Testis (tissue), 3 donors: ENCODE data around the gene CGGBP1. TPM values are rescaled to one million over a fixed set of nuclear protein-coding genes. Genes with fewer than 3 reads are reported as not detected.

Source experiments
- DNase-seq: peaks from one replicate; pipeline ENCODE4 v3.0.0-alpha.2; 2019
- H3K27ac ChIP-seq, 2 donors: fragments of 200-600 bp; sonication (generic); one replicate each; pipeline ENCODE4 v1.5.1; 2019
- H3K27me3 ChIP-seq: fragments of 200-600 bp; sonication (generic); one replicate; pipeline ENCODE4 v1.5.1; 2019
- H3K36me3 ChIP-seq: fragments of 200-600 bp; sonication (generic); one replicate; pipeline ENCODE4 v1.5.1; 2017; ENCODE audit warnings: low read depth; ENCODE audit errors: missing control alignments
- H3K4me1 ChIP-seq: fragments of 200-600 bp; sonication (generic); one replicate; pipeline ENCODE4 v1.5.1; 2019
- H3K4me3 ChIP-seq, 2 donors: fragments of 200-600 bp; sonication (generic); one replicate each; pipeline ENCODE4 v1.5.1; 2017 to 2019
- H3K9me3 ChIP-seq: fragments of 200-600 bp; sonication (generic); one replicate; pipeline ENCODE4 v1.5.1; 2017
- POLR2A ChIP-seq: fragments of 450-650 bp; IDR thresholded peaks from one replicate; pipeline ENCODE4 v1.6.1; 2017; ENCODE audit warnings: antibody characterized with exemption, mild to moderate bottlenecking, moderate library complexity
- WGBS, 2 donors: methylation state at CpG; one replicate each; pipeline ENCODE4 v1.1.5; 2018; 5-methylcytosine and 5-hydroxymethylcytosine counted together
- intact Hi-C: fragments of 100-400 bp; cut with DNase I; formaldehyde crosslinking; loops from one replicate; pipeline ENCODE4 v1.15.1; 2023; ENCODE audit warnings: low total_unique reads
- polyA plus RNA-seq: library from polyadenylated mRNA; stranded (reverse); fragments of 350-450 nt; fragmentation: Illumina TruSeq; extraction: RNeasy Lipid Tissue Mini Kit (QIAGEN cat#74804); gene quantifications from one replicate; pipeline ENCODE4 v1.2.3, GENCODE V29; 2014; ENCODE audit warnings: low read depth, low replicate concordance; ENCODE audit not compliant: insufficient read depth
- total RNA-seq, 2 donors: library from RNA; depleted of rRNA; stranded (reverse); fragments of >200 nt; gene quantifications; one replicate each; pipeline ENCODE4 v1.2.3, GENCODE V29; 2016
- TF ChIP-seq, protein P1 (sequence below), 3 experiments: fragments of 450-650 bp in 2 of 3; fragments of 200-600 bp in 1 of 3; sonication (generic) in 1 of 3; IDR thresholded peaks; one replicate each; pipeline ENCODE4 v1.5.1; 2016 to 2019; ENCODE audit warnings: antibody characterized with exemption in 3 of 3, mild to moderate bottlenecking in 2 of 3, moderate library complexity in 1 of 3

Gene CGGBP1
- total and polyA plus RNA-seq, 3 donors from 2014 or later: 54.0 to 68.0 (median 66.4) TPM

DNA sequence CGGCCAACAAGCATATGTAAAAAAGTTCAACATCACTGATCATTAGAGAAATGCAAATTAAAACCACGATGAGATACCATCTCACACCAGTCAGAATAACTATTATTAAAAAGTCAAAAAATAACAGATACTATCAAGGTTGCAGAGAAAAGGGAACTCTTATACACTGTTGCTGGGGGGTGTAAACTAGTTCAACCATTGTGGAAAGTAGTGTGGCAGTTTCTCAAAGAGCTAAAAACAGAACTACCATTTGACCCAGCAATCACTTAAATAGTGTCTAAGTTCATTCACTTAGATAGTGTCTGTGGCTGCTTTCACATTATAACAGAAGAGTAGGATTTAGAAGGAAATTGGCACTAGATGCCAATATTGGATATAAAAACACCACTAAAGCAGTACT lies 49.7 kb downstream of the CGGBP1 start:
- Histone ChIP-seq H3K4me1 (no peaks in the 10 kb centered on the region), H3K4me3 (no peak overlapping the region), H3K9me3 (no peaks in the 10 kb centered on the region), H3K27ac (no peak overlapping the region), H3K27me3 (no peaks in the 10 kb centered on the region), H3K36me3 (no peaks in the 10 kb centered on the region)
- intact Hi-C loops: no loop called here
- WGBS, 2 donors: 93 to 94% methylated on average over 2 of the region's 2 CpGs
- no peak for DNase-seq
- TF ChIP-seq, protein P1, sequence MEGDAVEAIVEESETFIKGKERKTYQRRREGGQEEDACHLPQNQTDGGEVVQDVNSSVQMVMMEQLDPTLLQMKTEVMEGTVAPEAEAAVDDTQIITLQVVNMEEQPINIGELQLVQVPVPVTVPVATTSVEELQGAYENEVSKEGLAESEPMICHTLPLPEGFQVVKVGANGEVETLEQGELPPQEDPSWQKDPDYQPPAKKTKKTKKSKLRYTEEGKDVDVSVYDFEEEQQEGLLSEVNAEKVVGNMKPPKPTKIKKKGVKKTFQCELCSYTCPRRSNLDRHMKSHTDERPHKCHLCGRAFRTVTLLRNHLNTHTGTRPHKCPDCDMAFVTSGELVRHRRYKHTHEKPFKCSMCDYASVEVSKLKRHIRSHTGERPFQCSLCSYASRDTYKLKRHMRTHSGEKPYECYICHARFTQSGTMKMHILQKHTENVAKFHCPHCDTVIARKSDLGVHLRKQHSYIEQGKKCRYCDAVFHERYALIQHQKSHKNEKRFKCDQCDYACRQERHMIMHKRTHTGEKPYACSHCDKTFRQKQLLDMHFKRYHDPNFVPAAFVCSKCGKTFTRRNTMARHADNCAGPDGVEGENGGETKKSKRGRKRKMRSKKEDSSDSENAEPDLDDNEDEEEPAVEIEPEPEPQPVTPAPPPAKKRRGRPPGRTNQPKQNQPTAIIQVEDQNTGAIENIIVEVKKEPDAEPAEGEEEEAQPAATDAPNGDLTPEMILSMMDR (IDR thresholded peaks at IDR 0.05): no peak
- TF ChIP-seq POLR2A: no peak

DNA sequence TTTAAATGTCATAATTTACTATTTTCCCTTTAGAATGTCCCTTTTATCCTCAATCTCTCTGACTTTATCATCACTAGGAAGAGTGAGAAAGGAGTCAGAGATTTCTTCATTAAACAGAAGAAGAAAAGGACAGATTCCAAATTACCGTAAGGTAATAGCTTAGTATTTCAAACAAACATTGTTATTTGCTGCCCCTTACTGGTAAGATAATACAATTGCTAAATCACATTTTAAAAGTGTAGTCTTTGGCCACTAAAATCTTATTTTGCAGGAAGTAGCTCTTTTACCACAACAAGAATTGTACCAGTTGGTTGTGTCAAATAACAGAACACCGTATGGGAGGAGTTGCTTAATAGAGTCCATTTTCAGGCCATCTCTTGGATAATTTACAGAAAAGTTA lies 53.7 kb downstream of the CGGBP1 start:
- H3K9me3 ChIP-seq: no peaks in the 10 kb centered on the region
- no peaks in the 10 kb centered on the region for H3K4me1 ChIP-seq
- intact Hi-C loops: no loop called here
- WGBS, 2 donors: 31 to 43% methylated on average over 2 of the region's 2 CpGs
- no peak for DNase-seq
- TF ChIP-seq, protein P1 (IDR thresholded peaks at IDR 0.05): peak in 1 of 3 experiments; percentile 23
- no peak for TF ChIP-seq POLR2A
- H3K36me3 ChIP-seq: no peaks in the 10 kb centered on the region
- H3K4me3 ChIP-seq: no peak overlapping the region
- H3K27ac ChIP-seq: no peak overlapping the region
- H3K27me3 ChIP-seq: no peaks in the 10 kb centered on the region

DNA sequence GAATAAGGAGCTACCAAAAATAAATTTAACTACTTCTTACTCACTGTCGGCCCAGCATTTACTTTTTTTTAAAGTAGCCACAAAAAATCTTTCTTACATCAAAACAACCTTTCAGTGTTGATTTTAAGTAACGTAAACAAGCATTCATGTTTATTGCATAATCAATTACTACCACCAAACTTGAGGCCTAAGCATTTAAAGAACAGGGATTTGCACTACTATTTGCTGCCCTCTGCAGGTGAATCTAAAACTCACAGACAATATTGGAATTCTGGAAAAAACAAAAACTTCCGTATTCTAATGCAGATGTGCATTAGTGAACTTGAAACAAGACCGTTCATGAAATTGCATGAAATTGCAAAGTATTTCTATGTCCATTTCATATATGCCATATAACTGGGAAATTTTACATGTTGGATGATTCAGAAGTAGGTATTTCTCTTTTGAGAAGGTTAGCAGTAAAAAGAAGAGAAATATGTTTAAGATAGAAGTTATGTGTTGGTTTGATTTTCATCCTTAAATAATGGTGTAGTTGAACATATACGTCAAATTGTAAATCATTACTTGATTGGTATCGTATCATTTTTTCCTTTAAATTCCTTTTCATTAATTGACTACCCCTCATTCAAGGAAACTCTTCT lies 55.6 kb downstream of the CGGBP1 start:
- no peaks in the 10 kb centered on the region for H3K36me3 ChIP-seq
- no peak for DNase-seq
- no peaks in the 10 kb centered on the region for H3K27me3 ChIP-seq
- H3K4me1 ChIP-seq: no peaks in the 10 kb centered on the region
- 63 to 64% methylated on average over 6 of the region's 6 CpGs for WGBS, 2 donors
- no peak overlapping the region for H3K27ac ChIP-seq
- H3K9me3 ChIP-seq: no peaks in the 10 kb centered on the region
- TF ChIP-seq, protein P1 (IDR thresholded peaks at IDR 0.05): peak; percentile 55 to 70 (median 63)
- no peak for TF ChIP-seq POLR2A
- intact Hi-C loops: no loop called here
- H3K4me3 ChIP-seq: no peak overlapping the region

DNA sequence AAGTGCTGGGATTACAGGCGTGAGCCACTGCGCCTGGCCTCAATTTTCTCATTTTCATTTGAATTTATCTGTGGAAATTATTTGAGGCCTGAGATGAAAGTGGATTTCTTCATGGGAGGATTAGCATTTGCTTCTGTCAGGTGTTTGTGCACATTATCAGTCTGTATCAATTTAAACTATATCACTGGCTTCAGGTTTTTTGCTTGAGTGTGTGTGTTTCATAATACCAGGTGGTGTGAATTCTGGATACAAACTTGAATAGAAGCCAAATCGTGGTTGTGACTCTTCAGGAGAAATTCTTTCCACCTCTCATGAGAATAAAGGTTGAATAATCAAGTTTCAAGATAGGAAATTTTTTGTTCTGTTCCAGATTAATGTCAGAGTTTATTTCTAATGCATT lies 56.4 kb downstream of the CGGBP1 start:
- intact Hi-C loops: no loop called here

More for the DNA sequence above, 56.4 kb downstream of the CGGBP1 start:
- Histone ChIP-seq H3K36me3 (no peaks in the 10 kb centered on the region), H3K9me3 (no peaks in the 10 kb centered on the region), H3K27ac (no peak overlapping the region), H3K27me3 (no peaks in the 10 kb centered on the region), H3K4me3 (no peak overlapping the region), H3K4me1 (no peaks in the 10 kb centered on the region)
- no peak for DNase-seq
- 80 to 87% methylated on average over 3 of the region's 3 CpGs for WGBS, 2 donors
- no peak for TF ChIP-seq POLR2A
- TF ChIP-seq, protein P1 (IDR thresholded peaks at IDR 0.05): no peak

Other genes starting within 250 kb of the CGGBP1 start
- gene ZNF654, start 250 bp upstream of the CGGBP1 start, total RNA-seq: 10 to 100 TPM; 17.0 to 19.6 TPM
- 11.3 TPM for gene ZNF654, start 250 bp upstream of the CGGBP1 start, polyA plus RNA-seq
- 10 to 100 TPM; 33.0 to 38.2 TPM for gene C3orf38, start 91.0 kb upstream of the CGGBP1 start, total RNA-seq
- gene C3orf38, start 91.0 kb upstream of the CGGBP1 start, polyA plus RNA-seq: 62.2 TPM